Esophagus muscularis mucosa (tissue), 3 donors: Measurements from ENCODE around the gene NAA60.

Experiments used
- POLR2A ChIP-seq: fragments of 450-650 bp; IDR thresholded peaks from one replicate; pipeline ENCODE4 v1.6.1; 2017; ENCODE audit warnings: antibody characterized with exemption, moderate library complexity, mild to moderate bottlenecking, low read depth
- POLR2AphosphoS5 ChIP-seq, 2 donors: sonication (generic); formaldehyde crosslinking; IDR thresholded peaks; one replicate each; pipeline ENCODE4 v1.6.1; 2017; ENCODE audit warnings: antibody characterized with exemption in 2 of 2
- TF ChIP-seq, protein P1 (sequence below), 3 experiments: fragments of 200-600 bp in 2 of 3; fragments of 450-650 bp in 1 of 3; sonication (generic) in 2 of 3; IDR thresholded peaks; one replicate each; pipeline ENCODE4 v1.5.1; 2017 to 2019; ENCODE audit warnings: antibody characterized with exemption in 3 of 3, mild to moderate bottlenecking in 2 of 3, moderate library complexity in 1 of 3

DNA sequence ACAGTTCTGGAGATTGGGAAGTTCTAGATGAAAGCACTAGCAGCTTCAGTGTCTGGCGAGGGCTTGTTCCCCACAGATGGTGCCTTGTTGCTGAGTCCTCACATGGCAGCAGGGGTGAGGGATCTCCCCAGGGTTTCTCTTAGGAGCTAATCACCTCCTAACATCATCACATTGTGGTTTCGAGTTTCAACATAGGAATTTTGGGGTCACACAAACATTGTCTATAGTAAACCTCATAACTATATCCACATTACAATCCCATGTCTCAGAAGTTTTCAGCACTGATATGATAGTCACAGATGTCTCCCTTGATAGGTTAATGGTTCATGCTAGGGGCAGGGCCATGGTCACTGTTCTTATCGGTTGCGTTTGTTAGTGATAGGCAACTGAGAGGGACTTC lies 71.1 kb downstream of the NAA60 start:
- TF ChIP-seq, protein P1, sequence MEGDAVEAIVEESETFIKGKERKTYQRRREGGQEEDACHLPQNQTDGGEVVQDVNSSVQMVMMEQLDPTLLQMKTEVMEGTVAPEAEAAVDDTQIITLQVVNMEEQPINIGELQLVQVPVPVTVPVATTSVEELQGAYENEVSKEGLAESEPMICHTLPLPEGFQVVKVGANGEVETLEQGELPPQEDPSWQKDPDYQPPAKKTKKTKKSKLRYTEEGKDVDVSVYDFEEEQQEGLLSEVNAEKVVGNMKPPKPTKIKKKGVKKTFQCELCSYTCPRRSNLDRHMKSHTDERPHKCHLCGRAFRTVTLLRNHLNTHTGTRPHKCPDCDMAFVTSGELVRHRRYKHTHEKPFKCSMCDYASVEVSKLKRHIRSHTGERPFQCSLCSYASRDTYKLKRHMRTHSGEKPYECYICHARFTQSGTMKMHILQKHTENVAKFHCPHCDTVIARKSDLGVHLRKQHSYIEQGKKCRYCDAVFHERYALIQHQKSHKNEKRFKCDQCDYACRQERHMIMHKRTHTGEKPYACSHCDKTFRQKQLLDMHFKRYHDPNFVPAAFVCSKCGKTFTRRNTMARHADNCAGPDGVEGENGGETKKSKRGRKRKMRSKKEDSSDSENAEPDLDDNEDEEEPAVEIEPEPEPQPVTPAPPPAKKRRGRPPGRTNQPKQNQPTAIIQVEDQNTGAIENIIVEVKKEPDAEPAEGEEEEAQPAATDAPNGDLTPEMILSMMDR (IDR thresholded peaks at IDR 0.05) = no peak
- TF ChIP-seq POLR2A (no peak), POLR2AphosphoS5 (IDR thresholded peaks at IDR 0.05) (no peak)
